Epithelial cell of proximal tubule (primary cell): ENCODE results near the gene COX4I1. TPM values are rescaled to one million over a fixed set of nuclear protein-coding genes. Genes with fewer than 3 reads are reported as not detected.

ENCODE experiments used
- DNase-seq: peaks from one replicate; pipeline ENCODE4 v3.0.0-alpha.2; 2011; ENCODE audit warnings: low read depth
- H3K4me3 ChIP-seq: 2 replicates; pipeline ENCODE4 v1.5.1; 2011; ENCODE audit warnings: low read depth, mild to moderate bottlenecking, low read length
- total RNA-seq: library from RNA; depleted of rRNA; stranded (reverse); fragments of >200 nt; gene quantifications from 2 replicates; pipeline ENCODE4 v1.2.3, GENCODE V29; 2015
- TF ChIP-seq, protein P1 (sequence below): conservative IDR thresholded peaks from 2 replicates; pipeline ENCODE4 v1.5.1; 2012; ENCODE audit warnings: low read depth, mild to moderate bottlenecking, low read length

COX4I1 gene
- total RNA-seq, 1 donor from 2014 or later = 824 TPM

DNA sequence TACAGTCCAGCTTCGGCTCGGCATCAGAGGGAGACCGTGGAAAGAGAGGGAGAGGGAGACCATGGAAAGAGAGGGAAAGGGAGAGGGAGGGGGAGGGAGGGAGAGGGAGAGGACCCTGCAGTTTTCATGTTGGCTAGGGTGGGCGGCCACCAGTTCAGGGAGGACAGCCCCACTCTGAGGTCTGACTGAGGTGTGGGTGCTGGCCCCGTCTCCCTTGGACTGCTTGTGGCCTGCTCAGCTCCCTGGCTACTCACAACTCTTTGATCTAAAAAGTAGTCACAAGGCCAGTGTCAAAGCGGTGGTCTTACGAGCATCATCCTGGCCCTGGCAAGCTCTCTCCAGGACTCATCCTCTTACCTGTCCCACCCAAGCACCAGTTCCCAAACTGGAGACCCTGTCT, 9.4 kb downstream of the COX4I1 start:
- TF ChIP-seq, protein P1, sequence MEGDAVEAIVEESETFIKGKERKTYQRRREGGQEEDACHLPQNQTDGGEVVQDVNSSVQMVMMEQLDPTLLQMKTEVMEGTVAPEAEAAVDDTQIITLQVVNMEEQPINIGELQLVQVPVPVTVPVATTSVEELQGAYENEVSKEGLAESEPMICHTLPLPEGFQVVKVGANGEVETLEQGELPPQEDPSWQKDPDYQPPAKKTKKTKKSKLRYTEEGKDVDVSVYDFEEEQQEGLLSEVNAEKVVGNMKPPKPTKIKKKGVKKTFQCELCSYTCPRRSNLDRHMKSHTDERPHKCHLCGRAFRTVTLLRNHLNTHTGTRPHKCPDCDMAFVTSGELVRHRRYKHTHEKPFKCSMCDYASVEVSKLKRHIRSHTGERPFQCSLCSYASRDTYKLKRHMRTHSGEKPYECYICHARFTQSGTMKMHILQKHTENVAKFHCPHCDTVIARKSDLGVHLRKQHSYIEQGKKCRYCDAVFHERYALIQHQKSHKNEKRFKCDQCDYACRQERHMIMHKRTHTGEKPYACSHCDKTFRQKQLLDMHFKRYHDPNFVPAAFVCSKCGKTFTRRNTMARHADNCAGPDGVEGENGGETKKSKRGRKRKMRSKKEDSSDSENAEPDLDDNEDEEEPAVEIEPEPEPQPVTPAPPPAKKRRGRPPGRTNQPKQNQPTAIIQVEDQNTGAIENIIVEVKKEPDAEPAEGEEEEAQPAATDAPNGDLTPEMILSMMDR = no peak
- H3K4me3 ChIP-seq = no peak overlapping the region
- no peak for DNase-seq

DNA sequence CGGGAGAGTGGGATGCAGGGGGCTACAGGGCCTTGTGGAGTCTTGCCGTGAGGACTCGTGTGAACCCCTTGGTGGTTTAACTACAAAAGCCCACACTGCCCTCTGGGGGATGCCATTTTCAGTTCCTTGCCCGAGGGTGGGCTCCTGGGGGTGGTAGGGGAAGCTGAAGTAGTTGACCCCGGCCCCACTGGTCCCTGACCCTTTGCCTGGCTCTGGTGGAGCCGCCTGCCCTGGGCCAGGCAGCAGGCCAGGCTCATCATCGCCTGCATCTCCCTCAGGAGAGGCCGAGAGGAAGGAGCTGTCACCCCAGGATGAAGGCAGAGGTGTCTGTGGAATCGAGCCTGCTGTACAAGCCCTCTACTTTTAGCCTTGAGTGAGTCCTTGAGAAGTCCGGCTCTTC, 10.2 kb downstream of the COX4I1 start:
- no peak for DNase-seq
- H3K4me3 ChIP-seq = no peak overlapping the region
- TF ChIP-seq, protein P1 = no peak

DNA sequence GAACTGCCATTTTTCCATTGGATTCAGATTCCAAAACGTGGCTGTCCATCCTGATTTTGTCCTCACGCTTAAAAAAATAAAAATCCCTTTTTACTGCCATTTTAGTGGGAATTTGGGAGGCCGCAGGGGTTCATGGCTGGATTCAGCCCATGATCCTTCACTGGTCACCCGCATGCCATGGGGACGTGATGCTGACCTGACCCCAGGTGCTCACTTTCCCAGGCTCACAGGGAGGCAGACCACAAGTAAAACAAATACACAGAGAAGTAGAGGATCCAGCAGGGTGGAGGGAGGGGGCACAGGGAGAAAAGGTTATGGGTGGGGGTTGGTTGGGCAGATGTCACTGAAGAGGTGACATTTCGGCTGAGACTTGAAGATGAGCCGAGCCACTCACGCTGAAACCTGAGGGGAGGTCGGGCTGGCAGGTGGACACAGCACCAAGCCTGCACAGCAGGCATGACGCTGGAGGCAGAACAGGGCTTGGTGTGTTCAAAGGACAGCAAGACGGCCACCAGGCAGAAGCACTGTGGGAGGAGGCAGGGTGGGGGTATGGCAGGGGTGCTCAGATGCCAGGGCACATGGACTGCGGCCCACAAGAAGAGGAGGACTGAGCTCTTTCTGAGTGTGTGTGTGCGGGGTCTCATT, 10.7 kb downstream of the COX4I1 start:
- TF ChIP-seq, protein P1 = no peak
- no peak for DNase-seq
- H3K4me3 ChIP-seq = no peak overlapping the region

DNA sequence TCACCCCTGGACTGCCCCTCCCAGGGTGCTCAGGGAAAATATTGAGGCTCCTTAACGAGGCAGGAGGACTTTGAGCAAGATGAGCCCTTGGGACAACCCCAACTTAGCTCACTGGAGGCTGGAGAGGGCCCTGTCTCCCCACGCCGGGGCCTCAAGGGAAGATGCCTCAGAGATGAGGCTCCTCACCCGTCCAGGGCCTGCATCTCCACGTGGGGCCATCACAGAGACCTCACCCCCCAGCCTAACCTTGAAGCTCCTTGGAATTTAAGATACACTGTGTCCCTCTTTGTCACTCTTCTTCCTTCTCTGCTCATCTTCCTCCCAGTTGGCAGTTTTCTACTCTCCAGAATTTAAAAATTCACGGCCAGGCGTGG, 11.2 kb downstream of the COX4I1 start:
- no peak overlapping the region for H3K4me3 ChIP-seq
- TF ChIP-seq, protein P1 = no peak
- no peak for DNase-seq

DNA sequence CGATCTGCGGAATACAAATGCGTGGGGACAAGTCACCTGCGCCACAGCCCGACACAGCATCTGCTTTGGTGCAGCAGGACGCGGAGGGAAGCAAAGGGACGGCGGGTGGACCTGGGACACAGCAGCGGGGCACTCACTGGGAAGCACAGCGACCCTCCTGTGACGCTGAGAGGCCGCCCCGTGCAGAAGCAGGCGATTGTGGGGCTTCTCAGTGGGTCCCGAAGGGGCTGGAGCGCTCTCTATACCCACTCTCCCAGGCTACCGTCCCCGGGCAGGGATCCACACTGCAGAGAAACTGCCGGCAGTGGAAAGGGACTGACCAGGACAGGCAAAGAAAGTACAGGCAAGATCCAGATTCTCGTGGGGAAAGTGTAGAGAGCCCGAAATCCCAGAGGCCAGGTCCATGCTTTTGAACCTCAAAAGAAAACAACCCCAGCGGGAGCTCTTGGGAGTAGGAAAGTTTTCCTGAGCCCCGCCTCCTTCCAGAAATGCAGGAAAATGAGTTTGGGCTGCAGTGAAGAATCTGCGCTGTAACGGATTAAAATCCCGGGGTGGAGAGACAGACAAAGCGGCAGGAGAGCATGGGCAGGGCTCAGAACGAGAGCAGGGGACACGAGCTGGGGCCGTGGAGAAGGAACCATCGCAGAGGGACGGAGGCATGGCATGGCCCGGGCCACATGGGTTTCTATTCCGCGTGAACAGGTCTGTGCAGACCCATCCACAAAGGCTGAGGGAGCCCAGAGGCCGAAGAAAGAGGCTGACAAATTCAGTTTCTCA, 12.7 kb downstream of the COX4I1 start:
- DNase-seq = no peak
- H3K4me3 ChIP-seq = no peak overlapping the region
- TF ChIP-seq, protein P1 = no peak

DNA sequence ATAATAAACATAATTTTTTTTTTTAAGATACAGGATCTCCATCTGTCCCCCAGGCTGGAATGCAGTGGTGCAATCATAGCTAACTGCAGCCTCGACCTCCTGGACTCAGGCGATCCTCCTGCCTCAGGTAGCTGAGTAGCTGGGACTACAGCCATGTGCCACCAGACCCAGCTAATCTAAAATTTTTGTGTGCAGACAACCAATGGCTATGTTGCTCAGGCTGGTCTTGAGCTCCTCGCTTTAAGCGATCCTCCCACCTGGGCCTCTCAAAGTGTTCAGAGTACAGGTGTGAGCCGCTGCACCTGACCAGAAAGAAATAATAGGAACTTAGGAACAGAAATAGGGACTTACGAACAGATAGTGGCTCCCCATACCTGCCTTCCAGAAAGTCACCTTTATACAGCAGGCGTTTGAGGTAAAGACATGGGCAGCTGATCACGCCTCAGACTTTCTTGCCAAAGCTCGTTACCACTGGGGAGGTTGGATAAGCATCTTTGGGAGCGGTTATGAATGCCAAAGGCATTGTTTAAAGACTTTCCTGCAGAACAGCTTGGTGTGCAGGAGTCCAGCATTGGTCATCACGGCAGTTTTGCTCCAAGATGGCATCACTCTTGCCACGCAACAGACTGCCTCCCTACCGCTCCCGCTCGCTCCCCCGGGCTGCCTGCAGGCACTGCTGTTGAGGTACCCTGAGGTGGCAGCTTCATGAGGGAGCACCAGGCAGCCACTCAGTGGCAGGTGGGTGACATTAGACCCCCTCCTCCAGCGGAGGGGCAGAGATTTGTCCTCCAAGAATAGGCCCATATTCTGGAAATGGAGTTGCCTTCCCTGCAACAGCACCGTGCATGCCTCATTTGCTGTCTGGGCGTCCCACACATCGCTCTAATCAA, 13.6 kb downstream of the COX4I1 start:
- H3K4me3 ChIP-seq = no peak overlapping the region
- DNase-seq = no peak
- TF ChIP-seq, protein P1 = no peak
